Cardiac fibroblast (primary cell): ENCODE data around the gene CLSTN2.

ENCODE experiments used
- DNase-seq, 2 donors: peaks; one replicate each; pipeline versions ENCODE4 v3.0.0 to v3.0.0-alpha.2; 2010; ENCODE audit warnings: low read depth in 2 of 2
- H3K4me3 ChIP-seq, 2 donors: replicated peaks in 1 of 2; 1 replicate in 1 of 2; 2 replicates in 1 of 2; pipeline ENCODE4 v1.5.1; 2011; ENCODE audit warnings: low read depth in 2 of 2, low read length in 2 of 2, mild to moderate bottlenecking in 2 of 2, moderate library complexity in 1 of 2
- CTCF ChIP-seq: IDR thresholded peaks from one replicate; pipeline ENCODE4 v1.5.1; 2011; ENCODE audit warnings: low read depth, mild to moderate bottlenecking, low read length, inconsistent platforms

CLSTN2 gene

GRCh38 chr3:140204271-140204984 is 269.4 kb downstream of the CLSTN2 start:
- no peak overlapping the region for H3K4me3 ChIP-seq
- DNase-seq = no peak
- no peak for TF ChIP-seq CTCF

GRCh38 chr3:140205598-140205997 is 270.6 kb downstream of the CLSTN2 start:
- no peak for DNase-seq
- H3K4me3 ChIP-seq = no peak overlapping the region
- no peak for TF ChIP-seq CTCF

DNA sequence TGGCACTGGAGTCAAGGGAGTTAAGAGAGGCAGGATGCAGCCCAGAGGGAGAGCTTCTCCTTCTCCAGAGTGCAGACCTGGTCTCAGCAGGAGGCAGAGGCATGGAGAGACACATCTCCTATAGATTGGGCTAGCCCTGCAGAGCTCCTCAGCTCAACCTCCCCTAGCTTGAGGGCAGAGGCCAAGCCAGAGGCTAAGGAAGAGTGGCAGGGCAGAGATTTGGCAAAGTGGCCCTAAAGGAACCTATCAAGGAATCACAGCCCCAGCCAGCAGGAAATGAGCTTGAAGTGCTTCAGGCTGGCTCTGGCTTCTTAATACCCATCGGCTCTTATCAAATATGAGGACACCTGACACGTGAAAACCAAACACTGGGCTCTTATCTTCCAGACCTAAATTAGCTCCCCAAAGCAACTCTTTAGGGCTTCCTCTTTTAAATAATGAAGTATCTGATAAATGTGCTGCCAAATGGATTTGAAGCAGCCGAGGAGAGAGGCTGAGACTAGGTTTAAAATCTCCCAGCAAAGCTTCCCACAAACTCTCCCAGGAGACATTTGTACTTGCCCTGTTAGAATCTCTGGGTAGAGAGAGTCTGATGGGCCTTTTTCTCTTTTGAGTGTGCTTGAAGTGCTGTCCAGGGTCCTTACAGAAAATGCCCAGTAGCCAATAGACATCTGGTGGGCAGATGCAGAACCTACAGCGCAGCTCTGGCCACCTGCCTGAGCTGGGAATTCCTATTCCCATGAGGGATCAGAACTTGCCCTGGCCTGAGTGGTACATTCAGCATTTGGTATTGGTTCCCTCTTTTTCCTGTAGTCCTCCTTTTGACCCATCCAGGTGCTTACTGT is 271.4 kb downstream of the CLSTN2 start:
- peak; percentile 12 for TF ChIP-seq CTCF
- no peak overlapping the region for H3K4me3 ChIP-seq
- DNase-seq = peak; percentile 32 to 36

GRCh38 chr3:140207541-140207940 is 272.6 kb downstream of the CLSTN2 start:
- H3K4me3 ChIP-seq = no peak overlapping the region
- no peak for TF ChIP-seq CTCF
- no peak for DNase-seq

- peak; percentile 57 for TF ChIP-seq CTCF
- peak in 1 of 2 donors; percentile 10 for DNase-seq
- H3K4me3 ChIP-seq = no peak overlapping the region
Measured at GRCh38 chr3:140216249-140216648, 281.3 kb downstream of the CLSTN2 start.

DNA sequence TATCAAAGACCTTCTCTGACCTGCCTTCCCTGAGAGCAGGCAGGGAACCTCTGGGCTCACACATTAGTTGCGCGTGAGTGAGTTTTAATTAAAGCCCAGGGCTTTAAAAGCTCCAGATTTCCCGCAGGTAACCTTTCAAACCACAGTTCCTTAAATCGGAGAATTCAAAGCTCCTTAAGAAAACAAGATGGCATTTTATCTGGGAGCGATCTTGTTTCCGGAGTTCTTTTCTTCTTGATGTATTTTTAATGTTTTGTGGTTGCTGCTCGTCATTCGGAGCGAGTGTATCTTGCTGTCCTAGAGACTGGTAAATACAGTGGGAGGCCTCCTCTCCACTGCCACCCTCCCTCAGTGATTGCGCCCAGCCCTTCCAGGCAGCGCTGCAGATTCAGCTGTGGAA is 284.3 kb downstream of the CLSTN2 start:
- no peak for TF ChIP-seq CTCF
- DNase-seq = no peak

More for the DNA sequence above, 284.3 kb downstream of the CLSTN2 start:
- no peak overlapping the region for H3K4me3 ChIP-seq
